Skin of body (tissue), 2 donors: ENCODE data around the gene RNF181. TPM values are rescaled to one million over a fixed set of nuclear protein-coding genes. Genes with fewer than 3 reads are reported as not detected.
"Not testable (repeated sequence)": the region's sequence is repeated elsewhere in the genome, so short reads cannot be mapped to it uniquely, and the experiment has no call there.

Experiments
- DNase-seq: peaks from one replicate; lab custom pipeline; 2025; lab: John Stamatoyannopoulos, UW
- total RNA-seq: library from RNA; depleted of rRNA; stranded (reverse); fragments of >200 nt; gene quantifications from one replicate; pipeline ENCODE4 v1.2.3, GENCODE V29; 2014

RNF181 gene
- total RNA-seq = 57.6 TPM

GRCh38 chr2:85595301-85596025 lies at the start of gene RNF181:
Gene RNF181, plus strand, starts transcription at chr2:85595745. Its CDS starts 19 bp downstream, at chr2:85595764.
- DNase-seq = peak; percentile 100

GRCh38 chr2:85545780-85546240 lies 49.7 kb upstream of the RNF181 start:
- no peak for DNase-seq

GRCh38 chr2:85547089-85547858 lies 48.3 kb upstream of the RNF181 start:
- no peak for DNase-seq

- DNase-seq = no peak
Measured at GRCh38 chr2:85547859-85548607, 47.5 kb upstream of the RNF181 start.

GRCh38 chr2:85548608-85548900 lies 47.0 kb upstream of the RNF181 start:
- no peak for DNase-seq

- no peak for DNase-seq
Measured at GRCh38 chr2:85549095-85549494, 46.5 kb upstream of the RNF181 start.

- DNase-seq = no peak
Measured at GRCh38 chr2:85549826-85550225, 45.7 kb upstream of the RNF181 start.

- no peak for DNase-seq
Measured at GRCh38 chr2:85550486-85550885, 45.1 kb upstream of the RNF181 start.

GRCh38 chr2:85551698-85552678 lies 43.6 kb upstream of the RNF181 start:
- DNase-seq = peak; percentile 66

- DNase-seq = no peak
Measured at GRCh38 chr2:85553184-85553583, 42.4 kb upstream of the RNF181 start.

GRCh38 chr2:85554980-85555612 lies 40.4 kb upstream of the RNF181 start:
- DNase-seq = no peak

- DNase-seq = no peak
Measured at GRCh38 chr2:85557130-85557529, 38.4 kb upstream of the RNF181 start.

GRCh38 chr2:85558160-85558559 lies 37.4 kb upstream of the RNF181 start:
- no peak for DNase-seq

- not testable (repeated sequence) for DNase-seq
Measured at GRCh38 chr2:85560403-85560726, 35.2 kb upstream of the RNF181 start.

GRCh38 chr2:85560812-85561279 lies 34.7 kb upstream of the RNF181 start:
- no peak for DNase-seq

GRCh38 chr2:85561280-85562212 lies 34.0 kb upstream of the RNF181 start, which contains the start of gene GGCX:
Gene GGCX, minus strand, starts transcription at chr2:85561493. Its CDS starts 65 bp downstream, at chr2:85561428.
- DNase-seq = peak; percentile 89

- no peak for DNase-seq
Measured at GRCh38 chr2:85564144-85564563, 31.4 kb upstream of the RNF181 start.

GRCh38 chr2:85566265-85566664 lies 29.3 kb upstream of the RNF181 start:
- DNase-seq = no peak

- no peak for DNase-seq
Measured at GRCh38 chr2:85575739-85576138, 19.8 kb upstream of the RNF181 start.
